ENCODE data around the gene DENND1A.

- no peak for TF ChIP-seq CTCF (IDR thresholded peaks at IDR 0.05)
- no peak for TF ChIP-seq TCF7L2 (IDR thresholded peaks at IDR 0.05; ENCODE audit: low read depth, low read length)
- no peak for TF ChIP-seq POLR2AphosphoS5 (IDR thresholded peaks at IDR 0.05; ENCODE audit: low read depth, low read length)
Measured at GRCh38 chr9:123542435-123543225, 387.3 kb downstream of the DENND1A start.
